ENCODE results near the gene RPRM.
"Not testable (repeated sequence)": the region's sequence is repeated elsewhere in the genome, so short reads cannot be mapped to it uniquely, and the experiment has no call there.

RPRM gene

DNA sequence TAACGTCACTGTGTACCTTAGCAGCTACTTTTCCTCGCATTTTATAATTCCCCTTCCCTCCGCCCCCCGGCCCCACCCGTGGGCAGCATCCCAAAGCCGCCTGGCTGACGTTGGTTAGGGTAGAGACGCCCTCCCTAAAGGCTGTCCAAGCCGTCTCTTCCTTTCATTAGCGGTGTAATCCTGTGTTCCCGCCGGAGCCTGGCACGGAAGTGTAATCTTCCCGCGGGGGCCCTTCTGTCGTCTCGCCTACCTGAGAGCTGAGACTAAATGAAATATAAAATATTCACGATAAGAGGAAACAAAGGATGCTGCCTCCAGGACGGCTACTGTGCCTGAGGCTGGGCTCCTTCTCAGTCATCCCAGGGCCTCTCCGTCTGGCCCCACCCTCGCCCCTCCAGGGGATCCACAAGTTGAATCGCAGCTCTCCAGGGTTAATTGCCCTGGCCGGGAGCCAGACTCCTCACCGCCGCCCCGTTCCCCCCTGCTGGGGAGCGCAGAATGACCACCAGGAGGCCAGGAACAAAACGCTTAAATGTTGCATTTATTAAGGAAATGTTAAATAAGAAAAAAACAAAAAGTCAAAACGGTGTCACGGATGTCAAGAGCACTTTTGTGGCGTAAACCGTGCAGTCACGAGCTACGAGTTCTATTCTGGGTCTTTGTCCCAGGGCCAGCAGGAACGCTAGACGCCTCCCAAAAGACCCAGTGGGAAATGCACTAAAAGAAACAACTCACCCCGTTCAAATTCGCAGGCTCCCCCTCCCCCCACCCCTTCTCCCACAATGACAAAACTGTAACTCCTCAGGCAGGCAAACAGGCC lies 1.5 kb downstream of the RPRM start:
- no peaks in the 10 kb centered on the region for H3K36me3 Mint-ChIP-seq (ENCODE audit: low read depth)
- H3K4me1 Mint-ChIP-seq (ENCODE audit: low read depth), result peaks cover 8% of the 10 kb centered on the region
- H3K27me3 Mint-ChIP-seq (ENCODE audit: low read depth), result peaks cover 63% of the 10 kb centered on the region
- no peaks in the 10 kb centered on the region for H3K9me3 Mint-ChIP-seq
- no peak overlapping the region for H3K27ac Mint-ChIP-seq
- no peak for DNase-seq (ENCODE audit: low spot score)
- peak overlapping the region; percentile 18 for H3K4me3 Mint-ChIP-seq

DNA sequence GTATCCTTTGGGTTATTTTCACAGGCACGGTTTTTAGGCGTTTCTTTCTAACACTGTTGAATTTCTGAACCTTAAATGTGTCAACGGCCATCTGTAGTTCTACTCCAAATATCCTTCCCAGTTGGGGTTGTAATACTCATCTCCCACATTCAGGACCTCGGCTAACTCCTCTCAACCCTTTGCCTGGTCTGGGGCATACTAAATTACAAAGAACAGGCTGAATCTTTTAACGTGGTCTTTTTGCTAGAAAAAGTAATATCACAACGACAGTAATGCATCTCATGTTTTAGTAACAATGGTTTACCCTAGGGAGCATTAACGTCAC lies 2.1 kb downstream of the RPRM start:
- H3K27me3 Mint-ChIP-seq (ENCODE audit: low read depth), result peaks cover 63% of the 10 kb centered on the region
- H3K9me3 Mint-ChIP-seq, result no peaks in the 10 kb centered on the region
- DNase-seq (ENCODE audit: low spot score), result no peak
- no peak overlapping the region for H3K4me3 Mint-ChIP-seq
- peaks cover 8% of the 10 kb centered on the region for H3K4me1 Mint-ChIP-seq (ENCODE audit: low read depth)
- no peak overlapping the region for H3K27ac Mint-ChIP-seq
- H3K36me3 Mint-ChIP-seq (ENCODE audit: low read depth), result no peaks in the 10 kb centered on the region

DNA sequence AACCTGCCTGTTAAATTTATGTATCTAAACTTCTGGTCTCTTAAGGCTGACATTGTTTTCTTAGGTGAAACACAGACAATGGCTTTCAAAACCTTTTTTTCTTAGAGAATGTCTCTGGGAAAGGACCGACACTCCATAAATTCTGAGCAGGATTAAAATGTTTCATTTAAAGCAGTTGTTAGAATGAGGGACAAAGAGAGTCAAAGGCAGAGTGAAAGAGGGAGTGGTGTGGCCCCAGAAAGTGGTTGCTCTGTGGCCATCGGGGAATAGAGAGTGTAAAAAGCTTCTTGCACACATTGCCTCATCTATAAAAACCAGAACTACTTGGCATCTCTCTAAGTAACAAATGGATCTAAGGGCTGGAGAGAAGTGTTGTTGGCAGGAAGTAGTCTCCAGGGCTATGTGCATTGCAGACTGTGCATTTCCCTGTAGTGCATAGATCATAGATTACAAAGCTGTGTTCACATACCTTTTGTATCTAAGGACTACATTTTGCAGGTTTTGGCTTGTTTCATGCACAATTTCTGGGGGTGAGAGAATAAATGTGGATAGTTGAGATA lies 3.6 kb downstream of the RPRM start:
- Mint-ChIP-seq H3K27me3 (ENCODE audit: low read depth) (peaks cover 59% of the 10 kb centered on the region), H3K27ac (no peak overlapping the region), H3K4me1 (ENCODE audit: low read depth) (peaks cover 8% of the 10 kb centered on the region), H3K4me3 (no peak overlapping the region), H3K36me3 (ENCODE audit: low read depth) (no peaks in the 10 kb centered on the region), H3K9me3 (no peaks in the 10 kb centered on the region)
- DNase-seq (ENCODE audit: low spot score), result no peak

DNA sequence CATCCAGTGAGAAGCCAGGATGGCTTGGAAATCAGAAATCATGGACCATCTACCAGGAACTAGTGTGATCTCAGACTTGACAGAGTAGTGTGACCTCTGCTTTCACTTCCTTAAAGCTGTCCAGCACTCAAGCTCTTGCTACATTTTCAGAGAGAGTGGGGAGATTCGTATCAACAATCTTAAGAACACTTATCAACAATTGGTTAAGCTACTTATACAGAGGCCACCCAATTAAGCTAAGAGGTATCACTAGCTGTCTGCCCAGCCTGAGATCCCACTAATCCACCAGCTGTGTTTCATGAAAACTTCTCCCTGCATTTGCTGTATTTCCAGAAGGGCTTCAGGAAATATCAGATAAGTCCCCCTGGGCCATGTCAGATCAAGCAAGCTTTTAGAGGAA lies 4.2 kb downstream of the RPRM start:
- peaks cover 8% of the 10 kb centered on the region for H3K4me1 Mint-ChIP-seq (ENCODE audit: low read depth)
- H3K9me3 Mint-ChIP-seq, result no peaks in the 10 kb centered on the region
- no peak overlapping the region for H3K4me3 Mint-ChIP-seq
- H3K27ac Mint-ChIP-seq, result no peak overlapping the region
- H3K27me3 Mint-ChIP-seq (ENCODE audit: low read depth), result peaks cover 54% of the 10 kb centered on the region
- H3K36me3 Mint-ChIP-seq (ENCODE audit: low read depth), result no peaks in the 10 kb centered on the region
- no peak for DNase-seq (ENCODE audit: low spot score)

DNA sequence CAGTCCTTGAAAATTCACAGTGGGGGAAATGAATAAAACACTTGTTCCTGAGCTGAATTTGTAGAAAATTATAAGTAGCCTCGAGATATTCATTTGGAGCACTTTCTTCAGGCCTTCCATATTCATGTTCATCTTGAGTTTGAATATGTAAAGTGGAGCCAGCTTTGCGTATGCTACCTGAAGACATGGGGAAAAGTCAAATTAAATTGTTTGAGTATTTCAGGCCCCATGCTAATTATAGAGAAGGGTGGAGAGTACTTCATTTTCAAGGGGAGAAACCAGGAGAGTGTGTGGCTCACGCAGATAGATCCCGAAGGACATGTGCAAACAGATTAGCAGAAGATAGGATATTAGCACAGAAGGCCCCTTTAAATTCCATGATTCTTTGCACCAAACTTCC lies 7.7 kb downstream of the RPRM start:
- Mint-ChIP-seq H3K36me3 (ENCODE audit: low read depth) (no peaks in the 10 kb centered on the region), H3K4me3 (no peak overlapping the region), H3K9me3 (no peaks in the 10 kb centered on the region), H3K4me1 (ENCODE audit: low read depth) (no peaks in the 10 kb centered on the region), H3K27ac (no peak overlapping the region), H3K27me3 (ENCODE audit: low read depth) (peaks cover 22% of the 10 kb centered on the region)
- no peak for DNase-seq (ENCODE audit: low spot score)

DNA sequence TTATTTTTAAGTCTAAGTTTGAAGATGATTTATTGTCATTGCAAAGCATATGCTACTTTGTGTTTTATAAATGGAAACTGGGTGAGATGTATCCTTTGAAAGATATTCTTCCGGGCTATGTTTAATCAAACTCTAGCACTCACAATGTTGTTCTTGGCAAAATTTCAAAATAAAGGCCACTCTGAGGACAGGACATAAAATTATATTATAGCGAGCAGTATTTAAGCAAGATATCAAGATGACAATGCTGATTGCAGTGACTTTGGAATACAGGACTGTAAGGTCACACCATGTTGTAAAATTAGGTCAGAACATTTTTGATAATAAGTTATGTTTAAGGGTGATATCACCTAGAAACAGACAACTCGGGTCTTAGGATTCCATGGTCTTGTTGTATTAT lies 14.2 kb downstream of the RPRM start:
- H3K27ac Mint-ChIP-seq, result no peak overlapping the region
- no peaks in the 10 kb centered on the region for H3K4me1 Mint-ChIP-seq (ENCODE audit: low read depth)
- DNase-seq (ENCODE audit: low spot score), result no peak
- H3K27me3 Mint-ChIP-seq (ENCODE audit: low read depth), result no peaks in the 10 kb centered on the region
- H3K9me3 Mint-ChIP-seq, result no peaks in the 10 kb centered on the region
- H3K4me3 Mint-ChIP-seq, result no peak overlapping the region
- H3K36me3 Mint-ChIP-seq (ENCODE audit: low read depth), result no peaks in the 10 kb centered on the region

DNA sequence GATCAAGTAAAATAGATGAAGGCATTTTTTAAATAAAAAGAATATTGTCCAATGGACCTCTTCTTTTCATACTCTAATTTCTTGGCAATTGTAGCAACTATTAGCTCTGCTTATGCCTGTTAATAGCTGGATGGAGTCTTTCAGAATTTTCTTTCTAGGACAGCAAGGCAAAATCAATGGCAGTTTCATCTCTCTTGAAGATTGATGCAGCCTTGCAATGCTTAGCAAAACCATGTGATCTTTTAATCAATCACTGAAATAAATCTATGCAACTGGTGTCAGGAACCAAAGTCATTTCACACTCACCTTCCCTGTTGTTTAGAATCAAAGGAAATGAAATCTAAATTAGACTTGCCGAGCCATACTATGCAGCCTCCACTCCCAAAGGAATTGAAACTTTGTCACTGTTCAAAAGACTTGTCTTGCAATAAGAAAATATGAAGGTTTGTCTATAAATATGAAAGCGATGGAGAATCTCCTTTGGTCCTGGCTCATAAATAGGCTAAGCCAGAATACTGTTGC lies 16.2 kb downstream of the RPRM start:
- no peak for DNase-seq (ENCODE audit: low spot score)
- Mint-ChIP-seq H3K9me3 (no peaks in the 10 kb centered on the region), H3K4me1 (ENCODE audit: low read depth) (no peaks in the 10 kb centered on the region), H3K36me3 (ENCODE audit: low read depth) (no peaks in the 10 kb centered on the region), H3K4me3 (no peak overlapping the region), H3K27ac (no peak overlapping the region), H3K27me3 (ENCODE audit: low read depth) (no peaks in the 10 kb centered on the region)

DNA sequence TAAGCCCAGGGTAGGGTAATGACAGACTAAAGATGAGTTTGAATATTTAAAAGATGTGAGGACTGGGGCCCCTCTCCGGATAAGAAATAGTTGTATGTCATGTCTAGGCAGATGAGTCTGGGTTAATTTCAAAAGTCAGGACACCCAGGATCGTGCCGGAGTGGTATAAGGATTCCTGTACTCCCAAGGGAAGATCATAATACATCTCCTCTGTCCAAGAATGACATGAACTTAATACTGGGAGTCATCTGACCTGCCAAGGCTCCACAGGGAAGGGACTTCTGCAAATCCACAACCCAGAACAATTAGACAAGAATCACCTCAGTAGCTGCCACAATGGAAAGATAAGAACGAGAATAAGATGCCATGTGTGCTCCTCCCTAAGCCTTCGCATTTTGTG lies 17.1 kb downstream of the RPRM start:
- no peaks in the 10 kb centered on the region for H3K4me1 Mint-ChIP-seq (ENCODE audit: low read depth)
- H3K27ac Mint-ChIP-seq, result no peak overlapping the region
- DNase-seq (ENCODE audit: low spot score), result no peak
- no peaks in the 10 kb centered on the region for H3K9me3 Mint-ChIP-seq
- H3K4me3 Mint-ChIP-seq, result no peak overlapping the region
- no peaks in the 10 kb centered on the region for H3K36me3 Mint-ChIP-seq (ENCODE audit: low read depth)
- no peaks in the 10 kb centered on the region for H3K27me3 Mint-ChIP-seq (ENCODE audit: low read depth)

DNA sequence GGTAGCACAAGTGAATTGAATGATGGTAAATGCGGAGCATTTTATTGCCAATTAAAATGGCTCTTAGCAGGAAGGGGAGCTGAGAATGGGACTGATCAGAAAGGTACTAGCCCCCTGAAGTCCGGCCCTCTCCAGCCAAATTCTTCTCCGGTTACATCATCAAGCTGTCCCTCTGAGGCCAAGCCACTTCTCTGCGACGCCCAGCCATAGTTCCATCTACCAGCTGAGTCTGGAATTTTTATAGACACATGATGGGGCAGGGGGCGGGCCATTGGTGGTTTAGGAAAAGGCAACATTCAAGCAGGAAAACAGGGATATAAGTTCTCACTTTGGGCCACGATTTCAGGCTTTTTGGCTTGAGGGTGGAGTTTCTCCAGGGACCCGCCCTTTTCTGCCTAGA lies 22.7 kb downstream of the RPRM start:
- H3K27me3 Mint-ChIP-seq (ENCODE audit: low read depth), result no peaks in the 10 kb centered on the region
- no peaks in the 10 kb centered on the region for H3K4me1 Mint-ChIP-seq (ENCODE audit: low read depth)
- DNase-seq (ENCODE audit: low spot score), result no peak
- H3K4me3 Mint-ChIP-seq, result no peak overlapping the region
- no peaks in the 10 kb centered on the region for H3K9me3 Mint-ChIP-seq
- no peak overlapping the region for H3K27ac Mint-ChIP-seq
- no peaks in the 10 kb centered on the region for H3K36me3 Mint-ChIP-seq (ENCODE audit: low read depth)

DNA sequence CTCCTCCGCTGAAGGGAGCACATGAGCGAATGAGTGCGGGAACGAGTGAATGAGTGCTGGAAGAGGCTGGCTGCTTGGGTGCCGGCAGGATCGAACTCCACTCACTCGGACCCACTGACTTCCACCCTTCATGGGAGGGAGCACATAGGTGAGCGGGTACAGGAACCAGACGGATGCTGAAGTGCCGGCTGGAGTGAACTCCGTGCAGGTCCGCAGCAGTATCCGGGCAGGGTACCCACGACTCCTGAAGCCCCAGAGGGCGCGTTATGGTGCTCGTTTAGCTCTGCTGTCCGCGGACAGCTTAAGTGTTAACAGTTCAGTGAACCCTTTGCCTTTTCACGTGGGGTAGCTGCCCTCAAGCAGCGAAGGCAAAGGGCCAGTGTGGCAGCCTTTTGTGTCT lies 23.2 kb downstream of the RPRM start:
- DNase-seq (ENCODE audit: low spot score), result no peak
- no peak overlapping the region for H3K4me3 Mint-ChIP-seq
- H3K4me1 Mint-ChIP-seq (ENCODE audit: low read depth), result no peaks in the 10 kb centered on the region
- H3K36me3 Mint-ChIP-seq (ENCODE audit: low read depth), result no peaks in the 10 kb centered on the region
- no peaks in the 10 kb centered on the region for H3K27me3 Mint-ChIP-seq (ENCODE audit: low read depth)
- no peak overlapping the region for H3K27ac Mint-ChIP-seq
- H3K9me3 Mint-ChIP-seq, result no peaks in the 10 kb centered on the region

DNA sequence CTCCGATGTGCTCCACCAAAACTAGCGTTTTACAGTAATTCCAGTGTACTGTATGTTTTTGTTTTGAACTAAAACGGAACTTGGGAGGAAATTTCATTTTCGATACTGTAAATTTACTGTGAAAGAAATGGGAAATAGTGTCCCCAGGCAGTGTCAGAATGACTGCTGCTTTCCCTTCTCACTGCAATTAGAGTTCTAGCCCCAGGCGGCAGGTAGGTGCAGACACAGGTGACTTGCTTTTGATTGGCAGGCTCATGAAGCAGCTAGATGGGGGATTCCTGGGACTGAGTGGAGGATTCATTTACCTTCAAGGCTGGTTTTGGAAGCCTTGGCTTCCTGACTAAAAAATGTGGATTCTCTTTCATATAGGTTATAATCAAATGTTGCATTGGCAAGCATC lies 27.0 kb downstream of the RPRM start:
- Mint-ChIP-seq H3K27ac (no peak overlapping the region), H3K4me1 (ENCODE audit: low read depth) (no peaks in the 10 kb centered on the region), H3K27me3 (ENCODE audit: low read depth) (no peaks in the 10 kb centered on the region), H3K9me3 (no peaks in the 10 kb centered on the region), H3K36me3 (ENCODE audit: low read depth) (no peaks in the 10 kb centered on the region), H3K4me3 (no peak overlapping the region)
- no peak for DNase-seq (ENCODE audit: low spot score)

DNA sequence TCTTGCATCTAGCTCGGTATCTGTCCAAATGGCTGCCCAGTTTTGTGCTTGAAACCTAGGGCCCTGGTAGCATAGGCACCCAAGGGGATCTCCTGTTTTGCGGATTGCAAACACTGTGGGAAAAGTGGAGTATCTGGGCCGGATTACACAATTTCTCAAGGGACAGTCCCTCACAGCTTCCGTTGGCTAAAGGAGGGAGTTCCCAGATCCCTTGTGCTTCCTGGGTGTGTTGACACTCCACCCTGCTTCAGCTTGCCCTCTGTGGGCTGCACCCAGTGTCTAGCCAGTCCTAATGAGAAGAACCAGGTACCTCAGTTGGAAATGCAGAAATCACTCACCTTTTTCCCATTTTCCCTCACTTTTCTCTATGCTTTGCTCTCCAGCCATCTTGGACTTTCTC lies 35.5 kb downstream of the RPRM start:
- DNase-seq (ENCODE audit: low spot score), result no peak
- Mint-ChIP-seq H3K27ac (no peak overlapping the region), H3K4me3 (no peak overlapping the region), H3K27me3 (ENCODE audit: low read depth) (no peaks in the 10 kb centered on the region), H3K9me3 (peaks cover 15% of the 10 kb centered on the region), H3K36me3 (ENCODE audit: low read depth) (no peaks in the 10 kb centered on the region), H3K4me1 (ENCODE audit: low read depth) (no peaks in the 10 kb centered on the region)

DNA sequence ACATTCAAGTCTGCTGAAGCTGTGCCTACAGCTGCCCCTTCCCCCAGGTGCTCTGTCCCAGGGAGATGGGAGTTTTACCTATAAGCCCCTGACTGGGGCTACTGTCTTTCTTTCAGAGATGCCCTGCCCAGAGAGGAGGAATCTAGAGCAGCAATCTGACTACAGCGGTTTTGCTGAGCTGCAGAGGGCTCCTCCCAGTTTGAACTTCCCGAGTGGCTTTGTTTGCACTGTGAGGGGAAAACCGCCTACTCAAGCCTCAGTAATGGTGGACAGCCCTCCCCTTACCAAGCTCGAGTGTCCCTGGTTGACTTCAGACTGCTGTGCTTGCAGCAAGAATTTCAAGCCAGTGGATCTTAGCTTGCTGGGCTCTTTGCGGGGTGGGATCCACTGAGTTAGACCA lies 35.9 kb downstream of the RPRM start:
- H3K4me3 Mint-ChIP-seq; H3K27ac Mint-ChIP-seq; H3K27me3 Mint-ChIP-seq (ENCODE audit: low read depth); H3K36me3 Mint-ChIP-seq (ENCODE audit: low read depth); DNase-seq (ENCODE audit: low spot score); H3K4me1 Mint-ChIP-seq (ENCODE audit: low read depth): not testable (repeated sequence)
- peaks cover 15% of the 10 kb centered on the region for H3K9me3 Mint-ChIP-seq

DNA sequence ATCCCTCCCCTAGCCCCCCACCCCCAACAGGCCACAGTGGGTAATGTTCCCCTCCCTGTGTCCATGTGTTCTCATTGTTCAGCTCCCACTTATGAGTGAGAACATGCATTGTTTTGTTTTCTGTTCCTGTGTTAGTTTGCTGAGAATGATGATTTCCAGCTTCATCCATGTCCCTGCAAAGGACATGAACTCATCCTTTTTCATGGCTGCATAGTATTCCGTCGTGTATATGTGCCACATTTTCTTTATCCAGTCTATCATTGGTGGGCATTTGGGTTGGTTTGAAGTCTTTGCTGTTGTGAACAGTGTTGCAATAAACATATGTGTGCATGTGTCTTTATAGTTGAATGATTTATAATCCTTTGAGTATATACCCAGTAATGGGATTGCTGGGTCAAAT lies 38.5 kb downstream of the RPRM start:
- H3K9me3 Mint-ChIP-seq, result peaks cover 15% of the 10 kb centered on the region
- not testable (repeated sequence) for H3K36me3 Mint-ChIP-seq (ENCODE audit: low read depth); DNase-seq (ENCODE audit: low spot score); H3K27me3 Mint-ChIP-seq (ENCODE audit: low read depth); H3K4me1 Mint-ChIP-seq (ENCODE audit: low read depth); H3K27ac Mint-ChIP-seq; H3K4me3 Mint-ChIP-seq

DNA sequence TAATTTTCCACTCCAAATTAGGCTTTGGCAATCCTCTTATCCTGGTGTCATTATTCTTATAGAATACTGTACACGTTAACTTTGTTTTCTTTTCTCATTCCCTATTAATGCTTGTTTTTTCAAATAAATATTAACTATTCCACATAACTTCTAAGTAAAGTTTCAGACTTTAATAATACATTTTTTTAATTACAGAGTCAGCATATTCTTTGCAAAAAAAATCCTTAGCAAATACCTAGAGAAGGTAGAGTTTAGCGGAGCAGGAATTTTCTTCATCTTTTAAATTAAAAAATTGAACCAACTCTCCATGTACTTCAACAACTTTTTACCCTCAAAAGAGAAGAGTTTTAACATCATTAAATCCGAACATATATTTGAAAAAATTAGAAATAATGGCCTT lies 45.2 kb downstream of the RPRM start:
- DNase-seq (ENCODE audit: low spot score), result no peak
- H3K4me3 Mint-ChIP-seq, result no peak overlapping the region
- H3K4me1 Mint-ChIP-seq (ENCODE audit: low read depth), result no peaks in the 10 kb centered on the region
- no peak overlapping the region for H3K27ac Mint-ChIP-seq
- no peaks in the 10 kb centered on the region for H3K9me3 Mint-ChIP-seq
- H3K27me3 Mint-ChIP-seq (ENCODE audit: low read depth), result no peaks in the 10 kb centered on the region
- no peaks in the 10 kb centered on the region for H3K36me3 Mint-ChIP-seq (ENCODE audit: low read depth)
